GM18498 (cell line): ENCODE results near the gene TNFAIP6.
"Not testable (repeated sequence)": the region's sequence is repeated elsewhere in the genome, so short reads cannot be mapped to it uniquely, and the experiment has no call there.

Source experiments
- ATAC-seq: cut with Tn5 transposase; IDR thresholded peaks from one replicate; pipeline ENCODE4 v1.9.1; 2021; ENCODE audit warnings: mild to moderate bottlenecking, moderate library complexity; ENCODE audit not compliant: unreplicated experiment

Gene TNFAIP6

DNA sequence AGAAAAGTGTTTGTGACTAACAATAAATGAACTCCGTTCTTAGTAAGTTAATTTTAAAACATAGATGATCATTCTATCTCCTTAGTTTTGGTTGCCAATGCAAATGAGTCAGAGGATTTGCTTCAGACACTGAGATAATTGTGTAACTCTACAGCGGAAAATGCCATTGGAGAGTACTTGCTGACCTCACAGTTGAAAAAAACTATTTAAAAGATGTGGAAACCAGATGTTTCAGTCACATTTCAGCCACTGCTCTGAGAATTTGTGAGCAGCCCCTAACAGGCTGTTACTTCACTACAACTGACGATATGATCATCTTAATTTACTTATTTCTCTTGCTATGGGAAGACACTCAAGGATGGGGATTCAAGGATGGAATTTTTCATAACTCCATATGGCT is at the start of gene TNFAIP6:
TNFAIP6 (plus strand) TSS at position 234 of the 400 bp plus-strand sequence; CDS start at position 309, 75 bp downstream.
- no peak for ATAC-seq

GRCh38 chr2:151310313-151310712 is 47.1 kb upstream of the TNFAIP6 start:
- not testable (repeated sequence) for ATAC-seq

DNA sequence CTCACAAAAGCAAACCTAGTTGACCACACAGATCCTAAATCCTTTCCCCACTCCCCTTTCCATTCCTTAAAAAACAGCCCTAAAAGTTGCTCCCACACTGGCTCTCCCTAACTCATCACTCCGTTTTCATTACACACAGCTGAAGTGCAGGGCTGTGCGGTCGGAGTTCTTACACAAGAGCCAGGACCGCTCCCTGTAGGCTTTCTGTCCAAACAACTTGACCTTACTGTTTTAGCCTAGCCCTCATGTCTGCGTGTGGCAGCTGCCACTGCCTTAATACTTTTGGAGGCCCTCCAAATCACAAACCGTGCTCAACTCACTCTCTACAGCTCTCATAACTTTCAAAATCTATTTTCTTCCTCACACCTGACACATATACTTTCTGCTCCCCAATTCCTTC is 45.0 kb upstream of the TNFAIP6 start:
- ATAC-seq: not testable (repeated sequence)

- ATAC-seq: no peak
These were observed 42.0 kb upstream of the TNFAIP6 start for GRCh38 chr2:151315381-151315903.

- ATAC-seq: no peak
These were observed 31.8 kb upstream of the TNFAIP6 start for GRCh38 chr2:151325581-151326095.

DNA sequence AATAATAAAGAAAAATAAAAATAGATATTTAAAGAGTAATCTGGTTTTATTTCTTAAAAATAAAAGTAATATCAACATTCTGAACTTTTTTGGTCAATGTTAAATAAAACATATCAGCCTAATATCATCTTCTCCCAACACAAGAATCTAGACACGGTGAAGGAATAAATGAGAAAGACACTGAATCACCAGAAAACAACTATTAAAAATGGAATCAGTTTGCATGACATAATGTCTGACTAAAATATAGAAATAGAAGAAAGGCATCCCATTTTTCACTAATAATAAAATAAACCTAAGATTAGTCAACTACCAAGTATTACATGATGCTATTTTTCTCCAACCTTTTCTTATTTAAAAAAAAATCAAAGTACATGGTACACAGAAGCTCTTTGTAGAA is 30.8 kb upstream of the TNFAIP6 start:
- ATAC-seq: no peak

DNA sequence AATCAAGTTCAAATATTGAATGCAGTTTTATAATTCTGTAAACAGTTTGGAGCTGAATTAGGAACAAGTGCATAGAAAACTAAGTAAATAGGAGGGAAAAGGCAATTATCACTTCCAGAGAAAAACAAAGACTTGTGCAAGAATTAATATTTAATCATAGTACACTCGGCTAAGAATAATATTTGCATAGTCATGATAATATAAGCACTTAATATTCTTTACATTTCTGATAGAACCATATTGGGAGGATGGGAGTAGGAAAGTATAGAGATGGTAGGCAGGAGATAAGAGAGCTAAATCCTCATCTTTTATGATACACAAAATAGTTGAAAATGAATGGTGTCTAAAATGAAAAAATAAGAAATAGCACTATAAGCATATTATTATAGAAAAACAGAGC is 27.4 kb upstream of the TNFAIP6 start:
- no peak for ATAC-seq

DNA sequence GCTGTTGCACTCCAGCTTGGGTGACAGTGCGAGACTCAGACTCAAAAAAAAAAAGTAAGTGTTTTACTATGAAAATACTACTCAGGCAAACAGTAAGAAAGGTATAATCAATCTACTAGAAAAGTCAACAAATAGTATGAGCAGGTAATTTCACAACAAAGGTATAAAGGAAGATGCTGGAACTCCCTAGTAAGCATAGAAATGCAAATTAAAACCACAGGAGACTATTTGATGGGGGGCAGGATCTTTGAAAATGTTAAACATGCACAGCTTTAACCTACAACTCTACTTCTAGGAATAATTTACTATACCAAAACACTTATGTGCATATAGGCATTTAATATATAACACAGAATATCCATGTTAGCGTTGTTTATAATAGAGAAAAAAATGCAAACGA is 24.3 kb upstream of the TNFAIP6 start:
- ATAC-seq: no peak

DNA sequence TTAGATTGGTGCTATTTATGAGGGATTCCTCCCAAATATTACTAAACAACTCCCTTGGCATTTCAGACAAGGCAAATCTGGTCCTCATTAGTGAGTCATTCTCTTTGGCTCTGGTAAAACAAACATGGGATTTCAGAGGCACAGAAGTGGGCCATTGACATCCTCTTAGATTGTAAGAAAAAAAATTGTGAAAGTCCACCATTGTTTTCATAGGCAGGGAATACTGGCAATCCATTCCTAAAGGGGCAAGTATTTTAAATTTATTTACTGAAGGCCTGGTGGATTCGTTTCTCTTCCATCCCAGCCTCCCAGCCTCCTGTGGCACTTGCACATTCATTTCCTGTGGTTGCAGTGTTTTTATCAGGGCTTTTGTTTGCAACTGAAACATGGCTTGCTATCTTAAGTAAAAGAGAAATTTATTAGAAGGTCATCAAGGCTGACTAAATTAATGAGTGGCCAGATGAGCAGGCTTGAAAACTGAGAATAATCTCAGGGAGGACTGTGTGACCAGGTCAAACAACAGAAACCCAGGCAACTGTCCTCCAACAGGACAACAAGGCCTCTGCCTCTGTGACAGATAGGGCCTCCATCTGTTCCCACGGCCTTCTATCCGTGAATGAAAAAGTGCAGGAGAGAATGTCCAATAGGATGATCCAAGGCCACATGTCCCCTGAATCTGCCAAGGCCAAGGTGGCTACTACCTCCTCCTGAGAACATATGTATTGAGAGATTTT is 23.1 kb upstream of the TNFAIP6 start:
- ATAC-seq: no peak

GRCh38 chr2:151336863-151337371 is 20.5 kb upstream of the TNFAIP6 start:
- no peak for ATAC-seq

DNA sequence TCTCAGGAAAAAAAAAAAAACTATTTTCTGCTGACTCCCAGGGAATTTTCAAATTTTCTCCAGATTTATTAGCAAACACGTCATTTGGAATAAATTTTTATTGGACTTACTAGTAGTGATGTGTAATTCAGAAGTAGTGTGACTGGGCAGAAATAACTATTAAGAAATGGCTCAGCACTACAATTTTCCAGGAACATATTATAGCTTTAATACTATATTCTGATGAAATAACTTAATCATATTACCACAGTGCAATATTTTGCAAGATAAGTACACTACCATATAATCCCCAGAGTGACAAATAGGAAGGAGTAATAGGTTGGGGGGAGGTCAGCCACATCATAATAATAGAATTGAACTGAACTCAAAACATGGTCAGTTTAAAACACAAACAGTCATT is 19.7 kb upstream of the TNFAIP6 start:
- no peak for ATAC-seq

- no peak for ATAC-seq
These were observed 19.3 kb upstream of the TNFAIP6 start for GRCh38 chr2:151338115-151338514.

GRCh38 chr2:151343073-151343472 is 14.3 kb upstream of the TNFAIP6 start:
- no peak for ATAC-seq

GRCh38 chr2:151344191-151344590 is 13.2 kb upstream of the TNFAIP6 start:
- not testable (repeated sequence) for ATAC-seq

GRCh38 chr2:151344906-151345305 is 12.5 kb upstream of the TNFAIP6 start:
- no peak for ATAC-seq

DNA sequence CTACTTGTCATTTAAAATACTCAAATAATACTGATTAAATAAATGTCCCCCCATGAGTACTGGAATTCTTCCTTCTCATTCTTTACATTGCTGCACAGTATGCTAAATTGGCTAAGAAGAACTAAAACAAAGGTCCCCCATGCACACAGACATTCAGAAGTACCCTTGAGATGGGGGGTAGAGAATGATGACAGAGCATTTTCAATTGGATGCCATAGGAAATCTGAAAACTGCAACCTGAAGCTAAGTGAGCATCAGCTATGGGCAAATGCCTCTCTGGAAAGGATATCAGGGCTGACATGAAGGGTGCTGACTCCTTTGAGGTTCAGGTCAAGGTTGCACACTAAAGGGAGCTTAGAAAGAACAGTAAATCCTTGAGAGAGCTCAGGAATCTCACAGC is 10.1 kb upstream of the TNFAIP6 start:
- ATAC-seq: no peak

DNA sequence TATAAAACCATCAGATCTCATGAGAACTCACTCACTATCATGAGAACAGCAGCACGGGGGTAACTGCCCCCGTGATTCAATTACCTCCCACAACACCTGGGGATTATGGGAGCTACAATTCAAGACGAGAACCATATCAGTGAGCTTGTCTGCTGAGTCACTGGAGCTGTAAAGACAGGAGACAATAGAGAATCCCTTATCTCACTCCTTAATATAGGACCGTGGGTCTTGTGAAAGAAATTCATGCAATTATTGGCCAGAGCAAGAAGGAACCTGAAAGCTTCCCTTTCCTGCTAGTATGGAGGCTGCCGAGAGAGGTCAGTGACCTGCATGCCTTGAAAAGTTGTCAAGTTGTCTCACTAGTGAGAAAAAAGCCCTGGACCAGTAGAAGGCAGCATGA is 9.5 kb upstream of the TNFAIP6 start:
- no peak for ATAC-seq

DNA sequence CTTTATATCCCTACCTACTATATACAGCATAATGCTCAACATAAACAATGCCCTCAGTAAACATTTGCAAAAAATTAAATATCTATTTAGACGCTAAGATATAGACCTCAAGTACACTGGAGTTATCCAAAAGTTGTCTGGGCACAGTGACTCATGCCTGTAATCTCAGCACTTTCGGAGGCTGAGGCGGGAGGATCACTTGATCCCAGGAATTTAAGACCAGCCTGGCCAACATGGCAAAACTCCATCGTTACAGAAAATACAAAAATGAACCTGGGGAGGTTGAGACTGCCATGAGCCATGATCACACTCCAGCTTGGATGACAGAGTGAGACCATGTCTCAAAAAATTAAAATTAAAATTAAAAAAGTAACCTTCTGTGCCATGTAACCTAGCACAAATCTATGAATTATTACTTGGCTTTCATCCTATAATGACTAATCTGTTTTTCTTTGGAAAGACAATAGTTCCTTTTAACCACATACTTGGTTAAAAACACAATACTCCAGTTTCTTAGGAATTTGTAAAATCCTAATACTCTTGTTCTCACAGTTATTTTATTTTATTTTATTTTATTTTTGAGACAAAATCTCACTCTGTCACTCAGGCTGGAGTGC is 6.7 kb upstream of the TNFAIP6 start:
- no peak for ATAC-seq

- ATAC-seq: no peak
These were observed 3.4 kb upstream of the TNFAIP6 start for GRCh38 chr2:151353995-151354394.

GRCh38 chr2:151354807-151355206 is 2.6 kb upstream of the TNFAIP6 start:
- no peak for ATAC-seq

DNA sequence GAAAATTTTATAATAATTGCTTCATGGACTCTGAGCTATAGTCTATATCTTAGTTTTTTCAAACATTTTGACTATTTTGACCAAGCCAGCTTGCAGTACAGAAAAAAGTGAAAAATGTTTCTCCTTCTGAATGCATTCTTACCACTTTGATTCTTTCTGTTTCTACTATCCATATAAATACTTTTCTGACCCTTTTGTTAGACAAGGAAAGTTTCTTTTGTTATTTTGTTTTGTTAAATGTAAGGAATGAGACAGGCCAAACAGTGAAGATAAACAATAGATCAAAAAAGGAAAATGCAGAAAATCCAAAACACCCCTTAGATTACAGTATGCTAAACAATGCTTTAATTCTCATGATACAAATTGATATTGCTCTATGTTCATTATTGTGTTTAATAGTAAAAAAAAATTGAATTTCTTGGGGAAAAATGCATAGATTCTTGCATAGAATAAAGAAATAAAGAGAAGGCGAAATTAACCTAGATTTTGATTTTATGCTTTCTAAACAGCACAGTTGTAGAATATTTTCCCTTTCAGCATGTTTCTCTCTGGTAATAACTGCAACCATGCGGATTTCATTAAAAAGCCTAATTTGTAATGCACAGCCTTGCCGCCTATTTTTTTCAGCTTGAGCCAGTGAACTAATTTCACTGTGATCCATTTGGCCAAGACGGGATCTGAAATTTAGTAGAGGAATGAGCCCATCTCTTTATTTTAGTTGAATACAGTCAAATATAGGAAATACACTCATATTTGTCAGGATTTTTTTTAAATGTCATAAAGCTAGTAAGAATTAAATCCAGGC is 976 bp downstream of the TNFAIP6 start:
- no peak for ATAC-seq
